ENCODE data around the gene KIAA1549. TPM values are rescaled to one million over a fixed set of nuclear protein-coding genes. Genes with fewer than 3 reads are reported as not detected.

KIAA1549 gene
- polyA plus RNA-seq, 4 donors, result 10.7 to 17.5 (median 12.8) TPM

Other genes with a start within 250 kb of the KIAA1549 start
- gene TMEM213, start 183.4 kb downstream of the KIAA1549 start, polyA plus RNA-seq (ENCODE audit: insufficient read length in 4 of 4), result 10 to 100 TPM; 43.2 to 49.2 (median 44.1) TPM
- 10 to 100 TPM; 61.9 to 79.1 (median 68.1) TPM for gene ATP6V0A4, start 183.2 kb downstream of the KIAA1549 start, polyA plus RNA-seq (ENCODE audit: insufficient read length in 4 of 4)
- gene ZC3HAV1L, start 54.7 kb upstream of the KIAA1549 start, polyA plus RNA-seq (ENCODE audit: insufficient read length in 4 of 4), result 10 to 100 TPM; 15.4 to 31.3 (median 23.7) TPM
- 10 to 100 TPM; 15.7 to 22.3 (median 18.8) TPM for gene ZC3HAV1, start 128.3 kb upstream of the KIAA1549 start, polyA plus RNA-seq (ENCODE audit: insufficient read length in 4 of 4)
- gene UBN2, start 249.8 kb upstream of the KIAA1549 start, polyA plus RNA-seq (ENCODE audit: insufficient read length in 4 of 4), result 10 to 100 TPM in 2 of 4 donors, 1 to 10 TPM in 2; 9.4 to 26.3 (median 16.9) TPM

Measured in left renal cortex interstitium (tissue), 4 donors.